ENCODE measurements around the gene SIT1. TPM values are rescaled to one million over a fixed set of nuclear protein-coding genes. Genes with fewer than 3 reads are reported as not detected.
A peak's percentile ranks its signal among the peaks of the same experiment; 100 is the strongest.

The SIT1 gene
- total RNA-seq, 1 experiment from 2014 or later = not detected

- no TSS peak for BruUV-seq (replicated peaks)
Measured at GRCh38 chr9:35689542-35690293, 39.0 kb upstream of the SIT1 start, which contains the start of gene TPM2. TPM2 (minus strand) TSS chr9:35689925; CDS start chr9:35689817, 108 bp downstream.

More at GRCh38 chr9:35689542-35690293, 39.0 kb upstream of the SIT1 start, which contains the start of gene TPM2:
- ChIA-PET POLR2A (interaction anchor here (0.5 to 0.7 kb wide), 7 partner anchors 23 to 479 kb away, joined by 3 to 7 read pairs (median 4); partner anchors contain the start of gene CCDC107), CTCF (interaction anchor here (0.6 to 1.8 kb wide), 5 partner anchors 24 to 41 kb away, joined by 3 to 6 read pairs (median 4); partner anchors contain the start of genes ARHGEF39, CCDC107 and RMRP)
- Histone ChIP-seq H3K27ac (ENCODE audit: low read length) (peak within 1 kb of the TSS; percentile 93), H3K9me3 (ENCODE audit: control insufficient read depth, insufficient read depth, low read depth, low read length) (no peaks in the 10 kb centered on the region), H3K4me3 (ENCODE audit: low read depth in 2 of 2, low read length in 2 of 2) (peak within 1 kb of the TSS; percentile 71 to 89), H3K27me3 (ENCODE audit: control insufficient read depth, insufficient read depth, low read length) (no peaks in the 10 kb centered on the region), H3K4me1 (ENCODE audit: control insufficient read depth, insufficient read depth, low read length) (peaks cover 31% of the 10 kb centered on the region), H3K36me3 (ENCODE audit: control insufficient read depth, insufficient read depth, low read length) (peaks cover 10% of the 10 kb centered on the region; the same call in 1 of the 2 replicates)
- TF ChIP-seq CTCF (IDR thresholded peaks at IDR 0.05) = no peak
- peak; percentile 99 for TF ChIP-seq POLR2AphosphoS5 (IDR thresholded peaks at IDR 0.05; ENCODE audit: low read depth, low read length)
- peak in 1 of 2 experiments; percentile 56; a peak in 1 of 4 replicates for TF ChIP-seq REST (IDR thresholded peaks at IDR 0.05; ENCODE audit: insufficient read depth in 1 of 2, low read depth in 2 of 2, low read length in 1 of 2)
- TF ChIP-seq TCF7L2 (IDR thresholded peaks at IDR 0.05; ENCODE audit: low read depth, low read length) = no peak; the same call in 1 of the 2 replicates
- TF ChIP-seq SIN3A (IDR thresholded peaks at IDR 0.05; ENCODE audit: borderline replicate concordance, insufficient read depth, low read depth, low read length) = peak; percentile 90; the same call in 1 of the 2 replicates
- in situ Hi-C loops (cut with HindIII; ENCODE audit: low pct_unique_long_range_greater_than_20kb, low sequenced_read_pairs) = no loop called here
- peak; percentile 87 for ATAC-seq
- intact Hi-C loops (cut with micrococcal nuclease; ENCODE audit: unreplicated experiment) = loop anchor here (5.0 kb wide), 1 partner anchor 32 kb away; the partner anchor contains the start of genes CCDC107 and RMRP
- no peak for DNase-seq (ENCODE audit: low read depth, low spot score)

Data from Panc1 (cell line).